H1 (cell line): ENCODE measurements around the gene FHL2. TPM values are rescaled to one million over a fixed set of nuclear protein-coding genes. Genes with fewer than 3 reads are reported as not detected.

Source experiments
- CTCF ChIA-PET: fragments of 300-600 bp; sonication (Branson Sonifier 250); formaldehyde crosslinking; loops from one replicate; lab custom pipeline; 2021; ENCODE audit not compliant: partially characterized antibody; lab: Charles Lee
- POLR2A ChIA-PET: fragments of 300-600 bp; sonication (Branson Sonifier 250); formaldehyde crosslinking; loops from one replicate; lab custom pipeline; 2021; ENCODE audit warnings: inconsistent platforms; ENCODE audit not compliant: partially characterized antibody; lab: Charles Lee
- DNase-seq, 2 experiments: peaks; one replicate each; pipeline versions ENCODE4 v3.0.0 to v3.0.0-alpha.2; 2010 to 2022; ENCODE audit warnings: low spot score in 2 of 2, low read depth in 1 of 2, mixed read lengths in 1 of 2
- FAIRE-seq: peaks from 2 replicates; lab custom pipeline; 2011; peaks lifted over from hg19 to GRCh38; lab: Jason Lieb, UNC
- H2AFZ ChIP-seq: 2 replicates; pipeline ENCODE4 v1.8.1; 2012; ENCODE audit warnings: low read length, inconsistent platforms
- H2AK5ac ChIP-seq: 2 replicates; pipeline ENCODE4 v1.6.1; 2013; ENCODE audit warnings: low read depth, low read length
- H2BK120ac ChIP-seq: replicated peaks from 2 replicates; pipeline ENCODE3; 2013; ENCODE audit warnings: low read depth, low read length, inconsistent platforms
- H2BK12ac ChIP-seq: 2 replicates; pipeline ENCODE4 v1.6.1; 2013; ENCODE audit warnings: low read depth, low read length
- H2BK15ac ChIP-seq: 2 replicates; pipeline ENCODE4 v1.6.1; 2013; ENCODE audit warnings: low read length
- H2BK20ac ChIP-seq: 2 replicates; pipeline ENCODE4 v1.6.1; 2013; ENCODE audit warnings: low read length
- H2BK5ac ChIP-seq: 2 replicates; pipeline ENCODE4 v1.6.1; 2013; ENCODE audit warnings: low read depth, low read length
- H3K14ac ChIP-seq: 2 replicates; pipeline ENCODE4 v1.6.1; 2013; ENCODE audit warnings: inconsistent platforms; ENCODE audit not compliant: insufficient read length
- H3K18ac ChIP-seq: 2 replicates; pipeline ENCODE4 v1.6.1; 2013; ENCODE audit warnings: low read length; ENCODE audit errors: extremely low read depth
- H3K23ac ChIP-seq: 2 replicates; pipeline ENCODE4 v1.6.1; 2013; ENCODE audit warnings: inconsistent platforms; ENCODE audit not compliant: insufficient read length
- H3K23me2 ChIP-seq: 2 replicates; pipeline ENCODE4 v1.6.1; 2013; ENCODE audit warnings: low read depth, low read length
- H3K27ac ChIP-seq: 2 replicates; pipeline ENCODE4 v1.6.1; 2011; ENCODE audit warnings: low read depth, low read length, inconsistent platforms
- H3K27me3 ChIP-seq, 4 experiments: replicated peaks in 1 of 4; 1 replicate in 1 of 4; 2 replicates in 3 of 4; pipeline versions ENCODE4 v1.6.1 to v1.8.1; 2011 to 2013; ENCODE audit warnings: low read length in 3 of 4, mild to moderate bottlenecking in 3 of 4, inconsistent platforms in 2 of 4, mixed read lengths in 2 of 4, moderate library complexity in 1 of 4; ENCODE audit not compliant: control insufficient read depth in 3 of 4, insufficient read depth in 3 of 4; ENCODE audit errors: extremely low read depth in 1 of 4
- H3K36me3 ChIP-seq, 4 experiments: 2 replicates each; pipeline versions ENCODE4 v1.6.1 to v1.8.1; 2011 to 2013; ENCODE audit warnings: mild to moderate bottlenecking in 4 of 4, low read length in 3 of 4, moderate library complexity in 2 of 4, control low read depth in 1 of 4, inconsistent platforms in 1 of 4; ENCODE audit not compliant: insufficient read depth in 4 of 4, control insufficient read depth in 2 of 4
- H3K4ac ChIP-seq: replicated peaks from 2 replicates; pipeline ENCODE3; 2013; ENCODE audit warnings: low read length, low read depth, mixed read lengths, inconsistent platforms; ENCODE audit not compliant: insufficient read length
- H3K4me1 ChIP-seq, 4 experiments: replicated peaks in 1 of 4; 1 replicate in 1 of 4; 2 replicates in 3 of 4; pipeline versions ENCODE4 v1.6.1 to v1.8.1; 2011 to 2013; ENCODE audit warnings: low read length in 3 of 4, inconsistent platforms in 2 of 4, mixed read lengths in 1 of 4; ENCODE audit not compliant: insufficient read depth in 4 of 4, control insufficient read depth in 3 of 4
- H3K4me2 ChIP-seq, 2 experiments: 2 replicates each; pipeline versions ENCODE4 v1.6.1 to v1.8.1; 2011 to 2013; ENCODE audit warnings: low read depth in 2 of 2, low read length in 2 of 2, control low read depth in 1 of 2, inconsistent platforms in 1 of 2, mild to moderate bottlenecking in 1 of 2; ENCODE audit not compliant: insufficient read depth in 1 of 2
- H3K4me3 ChIP-seq, 4 experiments: fragments of 200-600, 300-600 bp in 1 of 4; sonication (generic), shearing (Covaris generic), sonication (Bioruptor Twin) in 1 of 4; 2 replicates each; pipeline versions ENCODE4 v1.5.1 to v1.8.1; 2011 to 2016; ENCODE audit warnings: low read length in 4 of 4, low read depth in 3 of 4, control low read depth in 2 of 4, inconsistent platforms in 2 of 4, mild to moderate bottlenecking in 2 of 4, mixed read lengths in 1 of 4, moderate library complexity in 1 of 4; ENCODE audit not compliant: insufficient read depth in 2 of 4; ENCODE audit errors: extremely low read depth in 1 of 4
- H3K56ac ChIP-seq: replicated peaks from 2 replicates; pipeline ENCODE3; 2013; ENCODE audit warnings: low read depth, mild to moderate bottlenecking, mixed read lengths, low read length, inconsistent platforms; ENCODE audit not compliant: insufficient read length
- H3K79me1 ChIP-seq: 2 replicates; pipeline ENCODE4 v1.6.1; 2013; ENCODE audit warnings: low read depth, low read length, control low read depth
- H3K79me2 ChIP-seq, 2 experiments: 2 replicates each; pipeline versions ENCODE4 v1.6.1 to v1.8.1; 2012 to 2013; ENCODE audit warnings: low read length in 2 of 2, mild to moderate bottlenecking in 2 of 2, inconsistent platforms in 1 of 2; ENCODE audit not compliant: insufficient read depth in 2 of 2, control insufficient read depth in 1 of 2
- H3K9ac ChIP-seq, 4 experiments: replicated peaks in 1 of 4; 1 replicate in 1 of 4; 2 replicates in 3 of 4; pipeline versions ENCODE4 v1.6.1 to v1.8.1; 2011 to 2013; ENCODE audit warnings: low read depth in 3 of 4, low read length in 3 of 4, control low read depth in 2 of 4, mild to moderate bottlenecking in 2 of 4, moderate library complexity in 2 of 4, inconsistent platforms in 1 of 4; ENCODE audit errors: extremely low read depth in 1 of 4
- H3K9me3 ChIP-seq, 2 experiments: 2 replicates each; pipeline versions ENCODE4 v1.6.1 to v1.8.1; 2012 to 2013; ENCODE audit warnings: mild to moderate bottlenecking in 2 of 2, moderate library complexity in 2 of 2, control low read depth in 1 of 2, inconsistent platforms in 1 of 2, low read depth in 1 of 2, low read length in 1 of 2, mixed read lengths in 1 of 2; ENCODE audit not compliant: insufficient read depth in 2 of 2
- H4K20me1 ChIP-seq, 2 experiments: replicated peaks in 1 of 2; 2 replicates each; pipeline versions ENCODE3 to v1.8.1; 2011 to 2013; ENCODE audit warnings: inconsistent platforms in 2 of 2, low read length in 2 of 2, mild to moderate bottlenecking in 1 of 2; ENCODE audit not compliant: insufficient read depth in 2 of 2, control insufficient read depth in 1 of 2
- H4K5ac ChIP-seq: 2 replicates; pipeline ENCODE4 v1.6.1; 2013; ENCODE audit warnings: low read length, low read depth, mixed read lengths, inconsistent platforms; ENCODE audit not compliant: insufficient read length
- H4K8ac ChIP-seq: 2 replicates; pipeline ENCODE4 v1.8.0; 2013; ENCODE audit warnings: mild to moderate bottlenecking, moderate library complexity, low read length, inconsistent platforms; ENCODE audit not compliant: insufficient read depth; ENCODE audit errors: extremely low read depth
- H4K91ac ChIP-seq: replicated peaks from 2 replicates; pipeline ENCODE3; 2013; ENCODE audit warnings: low read length, mixed read lengths, inconsistent platforms; ENCODE audit not compliant: insufficient read length
- CBX8 ChIP-seq: fragments of 300-800, 300-1000 bp; sonication (generic); IDR thresholded peaks from 2 replicates; pipeline ENCODE4 v1.7.1; 2016; ENCODE audit warnings: low read depth, low read length, borderline replicate concordance
- CHD1 ChIP-seq: IDR thresholded peaks from 2 replicates; pipeline ENCODE4 v1.6.1; 2012; ENCODE audit warnings: low read depth, low read length, improper control_type of control experiment
- CHD2 ChIP-seq: IDR thresholded peaks from 2 replicates; pipeline ENCODE4 v1.6.1; 2012; ENCODE audit warnings: low read length, improper control_type of control experiment
- CTBP2 ChIP-seq: IDR thresholded peaks from 2 replicates; pipeline ENCODE4 v1.7.0; 2011; ENCODE audit warnings: borderline replicate concordance, mild to moderate bottlenecking, moderate library complexity, mixed read lengths, low read length; ENCODE audit not compliant: insufficient read depth, insufficient read length
- HDAC6 ChIP-seq: IDR thresholded peaks from one replicate; pipeline ENCODE4 v1.7.1; 2012; ENCODE audit warnings: low read depth, mild to moderate bottlenecking, inconsistent platforms, low read length, moderate library complexity
- JUN ChIP-seq: IDR thresholded peaks from 2 replicates; pipeline ENCODE4 v1.6.1; 2011; ENCODE audit warnings: low read depth, mild to moderate bottlenecking, improper control_type of control experiment, low read length
- JUND ChIP-seq: IDR thresholded peaks from 2 replicates; pipeline ENCODE4 v1.6.1; 2011; ENCODE audit warnings: mild to moderate bottlenecking, improper control_type of control experiment, low read length
- RFX5 ChIP-seq: IDR thresholded peaks from 2 replicates; pipeline ENCODE4 v1.6.1; 2011; ENCODE audit warnings: low read depth, low read length, improper control_type of control experiment, borderline replicate concordance
- SAP30 ChIP-seq: fragments of 300-600 bp; sonication (generic); IDR thresholded peaks from 2 replicates; pipeline ENCODE4 v1.7.1; 2012; ENCODE audit warnings: low read length, moderate library complexity, mild to moderate bottlenecking, inconsistent platforms; ENCODE audit not compliant: insufficient read depth, insufficient replicate concordance
- SIN3A ChIP-seq, 2 experiments: IDR thresholded peaks in 1 of 2; conservative IDR thresholded peaks in 1 of 2; 2 replicates each; pipeline ENCODE4 v1.6.1; 2011 to 2012; ENCODE audit warnings: low read length in 2 of 2, improper control_type of control experiment in 1 of 2, low read depth in 1 of 2, mild to moderate bottlenecking in 1 of 2
- SIRT6 ChIP-seq: IDR thresholded peaks from one replicate; pipeline ENCODE4 v1.7.1; 2012; ENCODE audit warnings: low read length, inconsistent platforms
- SP1 ChIP-seq: IDR thresholded peaks from 2 replicates; pipeline ENCODE4 v1.6.1; 2011; ENCODE audit warnings: low read depth, low read length
- SP4 ChIP-seq: IDR thresholded peaks from 2 replicates; pipeline ENCODE4 v1.6.1; 2012; ENCODE audit warnings: low read length, inconsistent platforms
- TBP ChIP-seq: IDR thresholded peaks from 2 replicates; pipeline ENCODE4 v1.6.1; 2011; ENCODE audit warnings: low read depth, low read length, improper control_type of control experiment
- TEAD4 ChIP-seq: IDR thresholded peaks from 2 replicates; pipeline ENCODE4 v1.6.1; 2012; ENCODE audit warnings: low read depth, low read length, inconsistent platforms, mixed read lengths
- WGBS, 2 experiments: shearing (Covaris generic) in 1 of 2; methylation state at CpG; one replicate each; pipeline versions ENCODE4 v1.1.6 to v1.1.7; 2013 to 2015; ENCODE audit warnings: low lambda C conversion rate in 2 of 2, mixed read lengths in 2 of 2, inconsistent platforms in 1 of 2, low coverage in 1 of 2, missing lambda C conversion rate in 1 of 2; ENCODE audit not compliant: insufficient replicate concordance in 2 of 2, insufficient coverage in 1 of 2, insufficient read length in 1 of 2; ENCODE audit errors: extremely low coverage in 1 of 2, missing lambda C conversion rate in 1 of 2; 5-methylcytosine and 5-hydroxymethylcytosine counted together
- polyA plus RNA-seq, 7 experiments: library from polyadenylated mRNA; depleted of rRNA in 3 of 7; stranded (reverse) in 5 of 7; unstranded in 2 of 7; fragments of >200 nt in 5 of 7; fragments of 200-250 nt in 2 of 7; gene quantifications; 1 replicate in 5 of 7; 2 replicates in 1 of 7; 4 replicates in 1 of 7; pipeline versions ENCODE4 v1.2.1 to v1.2.3, GENCODE V29; 2011 to 2013; ENCODE audit warnings: missing spikeins in 2 of 7, mixed read lengths in 2 of 7
- total RNA-seq: library from RNA; stranded (reverse); fragmentation: NEBNext Ultra II Directional; extraction: Animal tissue kit (Norgen Biotek cat#: 25700); gene quantifications from 2 replicates; pipeline ENCODE4 v1.2.1, GENCODE V29; 2021

Gene FHL2
- total and polyA plus RNA-seq, 2 of the 8 experiments (the other 6 are each of a cell fraction or from before 2014, with no cell fraction given): 33.2 to 64.3 TPM

DNA sequence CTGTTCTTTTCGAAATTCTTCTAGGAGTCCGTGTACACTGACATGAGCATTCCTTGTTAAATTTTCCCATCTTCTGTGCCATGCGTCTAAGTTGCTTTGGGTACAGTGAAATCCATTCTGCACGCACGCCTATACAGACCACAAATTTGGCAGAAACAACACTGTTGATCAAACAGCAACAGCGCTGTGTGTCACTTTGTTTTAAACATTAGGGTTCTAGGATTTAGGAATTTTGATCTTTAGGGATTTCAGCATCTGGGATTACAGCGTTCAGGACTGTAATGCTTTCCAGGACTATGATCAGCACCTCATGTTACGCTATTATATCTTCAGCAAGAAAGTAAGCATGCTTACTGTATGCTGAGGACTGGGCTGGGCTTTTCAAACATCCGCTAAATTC is 47.1 kb upstream of the FHL2 start:
- Histone ChIP-seq H3K14ac (no peak overlapping the region), H3K79me1 (no peaks in the 10 kb centered on the region), H2AK5ac (no peak overlapping the region), H3K4me2 (no peak overlapping the region), H3K4me3 (no peak overlapping the region), H2AFZ (no peak overlapping the region), H3K9ac (no peak overlapping the region), H2BK20ac (no peak overlapping the region), H2BK12ac (no peak overlapping the region), H3K79me2 (no peaks in the 10 kb centered on the region), H3K36me3 (no peaks in the 10 kb centered on the region), H3K18ac (no peak overlapping the region), H3K4ac (no peak overlapping the region), H3K27me3 (no peaks in the 10 kb centered on the region), H2BK15ac (no peak overlapping the region), H3K4me1 (peaks cover 0 to 7% (median under 1%) of the 10 kb centered on the region in 4 experiments; a peak in 2 of 7 replicates), H2BK120ac (no peak overlapping the region), H3K9me3 (no peaks in the 10 kb centered on the region), H4K5ac (no peak overlapping the region), H4K8ac (no peak overlapping the region), H3K27ac (no peak overlapping the region), H2BK5ac (no peak overlapping the region), H3K23me2 (no peaks in the 10 kb centered on the region), H3K56ac (no peak overlapping the region), H4K20me1 (no peaks in the 10 kb centered on the region), H4K91ac (no peak overlapping the region), H3K23ac (no peak overlapping the region)
- DNase-seq (no peak), FAIRE-seq (no peak)
- ChIA-PET POLR2A (no interaction called here), CTCF (interaction anchor here (1.4 kb wide), 1 partner anchor 42 kb away, joined by 4 read pairs; no protein-coding TSS in a partner anchor)
- WGBS, 2 experiments: 91% methylated on average over 9 of the region's 9 CpGs; no CpG with 5 or more reads in 1 of the 2 experiments
- TF ChIP-seq CHD1 (no peak), CTBP2 (no peak), CHD2 (no peak), SIRT6 (no peak), SP4 (no peak), TBP (no peak), SAP30 (no peak), JUN (no peak), SP1 (no peak), CBX8 (no peak), JUND (no peak), TEAD4 (no peak), SIN3A (conservative IDR thresholded peaks at IDR 0.05 in 1 of 2, IDR thresholded peaks at IDR 0.05 in 1 of 2; ENCODE audit: low read depth in 1 of 2, low read length in 2 of 2) (no peak), HDAC6 (no peak), RFX5 (no peak)
